K562 (cell line): ENCODE results near the gene XRCC5. TPM values are rescaled to one million over a fixed set of nuclear protein-coding genes. Genes with fewer than 3 reads are reported as not detected.

Source experiments
- SAFB ChIP-seq: fragments of 200-400 bp; formaldehyde crosslinking; IDR thresholded peaks from 2 replicates; pipeline ENCODE4 v1.6.1; 2017; ENCODE audit warnings: low read depth, low read length, borderline replicate concordance
- ZFX ChIP-seq: sonication (generic); formaldehyde crosslinking; IDR thresholded peaks from 2 replicates; pipeline ENCODE4 v1.8.0; 2022; ENCODE audit warnings: mild to moderate bottlenecking, missing genetic modification reagents, moderate library complexity
- ZNF75A ChIP-seq: fragments of 450-650 bp; formaldehyde crosslinking; IDR thresholded peaks from 2 replicates; pipeline ENCODE4 v1.4.0; 2020; ENCODE audit warnings: mild to moderate bottlenecking
- ZNF780A ChIP-seq: fragments of 250-450 bp; sonication (Bioruptor Pico); IDR thresholded peaks from 2 replicates; pipeline ENCODE4 v1.5.0; 2021; ENCODE audit warnings: mild to moderate bottlenecking
- polyA plus RNA-seq, 8 experiments: library from polyadenylated mRNA; depleted of rRNA in 4 of 8; stranded (reverse) in 5 of 8; unstranded in 3 of 8; fragments of >200 nt; fragmentation: Nextera tagmentation in 2 of 8; fragmentation: Illumina TruSeq in 1 of 8; extraction: Ambion mirVana in 2 of 8; extraction: Trizol in 1 of 8; gene quantifications; 2 replicates each; pipeline versions ENCODE4 v1.2.1 to v1.2.3, GENCODE V29; 2011 to 2014; ENCODE audit warnings: inconsistent platforms in 1 of 8, missing spikeins in 1 of 8
- total RNA-seq, 7 experiments: library from RNA; depleted of rRNA in 6 of 7; stranded (reverse); fragments of >200 nt in 6 of 7; fragmentation: Illumina TruSeq in 2 of 7; extraction: Trizol in 2 of 7; gene quantifications; 2 replicates each; pipeline versions ENCODE4 v1.2.1 to v1.2.3, GENCODE V29; 2011 to 2021; ENCODE audit warnings: low replicate concordance in 1 of 7
- TF ChIP-seq, protein P1 (sequence below): fragments of 250-450 bp; sonication (Bioruptor Pico); IDR thresholded peaks from 2 replicates; pipeline ENCODE4 v1.4.0; 2020
- TF ChIP-seq, protein P2 (sequence below): fragments of 450-650 bp; IDR thresholded peaks from 2 replicates; pipeline ENCODE4 v1.6.1; 2017; ENCODE audit warnings: mild to moderate bottlenecking, moderate library complexity
- TF ChIP-seq, protein P3 (sequence below), 2 experiments: fragments of 250-450 bp in 1 of 2; fragments of 450-650 bp in 1 of 2; sonication (Bioruptor Pico) in 1 of 2; IDR thresholded peaks; 2 replicates each; pipeline versions ENCODE4 v1.6.1 to v1.8.0; 2016 to 2021; ENCODE audit warnings: mild to moderate bottlenecking in 2 of 2, moderate library complexity in 2 of 2, missing compliant biosample characterization in 1 of 2, missing genetic modification characterization in 1 of 2

XRCC5 gene
- total and polyA plus RNA-seq, 9 of the 15 experiments (the other 6 are each of a cell fraction or from before 2014, with no cell fraction given): 168 to 551 (median 297) TPM

DNA sequence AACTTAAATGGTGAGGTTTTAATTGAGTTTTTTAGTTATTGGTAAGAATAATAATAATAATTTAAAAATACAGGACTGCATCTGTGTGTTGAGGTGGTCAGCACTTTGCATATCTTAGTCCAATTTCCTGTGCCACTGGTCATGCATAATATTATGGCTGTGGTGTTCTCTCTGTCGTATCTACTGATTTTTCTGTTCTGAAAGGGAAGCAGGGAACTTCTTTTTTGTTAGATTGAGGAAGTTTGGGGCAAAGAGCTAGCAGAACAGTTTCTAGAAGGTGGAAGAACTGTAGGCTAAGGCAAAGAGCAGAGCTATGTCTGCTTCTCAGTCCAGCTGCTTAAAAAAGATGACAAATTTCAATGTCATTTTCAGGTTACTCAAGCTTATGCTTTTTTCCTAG lies 74.3 kb downstream of the XRCC5 start (continued):
- TF ChIP-seq, protein P1, sequence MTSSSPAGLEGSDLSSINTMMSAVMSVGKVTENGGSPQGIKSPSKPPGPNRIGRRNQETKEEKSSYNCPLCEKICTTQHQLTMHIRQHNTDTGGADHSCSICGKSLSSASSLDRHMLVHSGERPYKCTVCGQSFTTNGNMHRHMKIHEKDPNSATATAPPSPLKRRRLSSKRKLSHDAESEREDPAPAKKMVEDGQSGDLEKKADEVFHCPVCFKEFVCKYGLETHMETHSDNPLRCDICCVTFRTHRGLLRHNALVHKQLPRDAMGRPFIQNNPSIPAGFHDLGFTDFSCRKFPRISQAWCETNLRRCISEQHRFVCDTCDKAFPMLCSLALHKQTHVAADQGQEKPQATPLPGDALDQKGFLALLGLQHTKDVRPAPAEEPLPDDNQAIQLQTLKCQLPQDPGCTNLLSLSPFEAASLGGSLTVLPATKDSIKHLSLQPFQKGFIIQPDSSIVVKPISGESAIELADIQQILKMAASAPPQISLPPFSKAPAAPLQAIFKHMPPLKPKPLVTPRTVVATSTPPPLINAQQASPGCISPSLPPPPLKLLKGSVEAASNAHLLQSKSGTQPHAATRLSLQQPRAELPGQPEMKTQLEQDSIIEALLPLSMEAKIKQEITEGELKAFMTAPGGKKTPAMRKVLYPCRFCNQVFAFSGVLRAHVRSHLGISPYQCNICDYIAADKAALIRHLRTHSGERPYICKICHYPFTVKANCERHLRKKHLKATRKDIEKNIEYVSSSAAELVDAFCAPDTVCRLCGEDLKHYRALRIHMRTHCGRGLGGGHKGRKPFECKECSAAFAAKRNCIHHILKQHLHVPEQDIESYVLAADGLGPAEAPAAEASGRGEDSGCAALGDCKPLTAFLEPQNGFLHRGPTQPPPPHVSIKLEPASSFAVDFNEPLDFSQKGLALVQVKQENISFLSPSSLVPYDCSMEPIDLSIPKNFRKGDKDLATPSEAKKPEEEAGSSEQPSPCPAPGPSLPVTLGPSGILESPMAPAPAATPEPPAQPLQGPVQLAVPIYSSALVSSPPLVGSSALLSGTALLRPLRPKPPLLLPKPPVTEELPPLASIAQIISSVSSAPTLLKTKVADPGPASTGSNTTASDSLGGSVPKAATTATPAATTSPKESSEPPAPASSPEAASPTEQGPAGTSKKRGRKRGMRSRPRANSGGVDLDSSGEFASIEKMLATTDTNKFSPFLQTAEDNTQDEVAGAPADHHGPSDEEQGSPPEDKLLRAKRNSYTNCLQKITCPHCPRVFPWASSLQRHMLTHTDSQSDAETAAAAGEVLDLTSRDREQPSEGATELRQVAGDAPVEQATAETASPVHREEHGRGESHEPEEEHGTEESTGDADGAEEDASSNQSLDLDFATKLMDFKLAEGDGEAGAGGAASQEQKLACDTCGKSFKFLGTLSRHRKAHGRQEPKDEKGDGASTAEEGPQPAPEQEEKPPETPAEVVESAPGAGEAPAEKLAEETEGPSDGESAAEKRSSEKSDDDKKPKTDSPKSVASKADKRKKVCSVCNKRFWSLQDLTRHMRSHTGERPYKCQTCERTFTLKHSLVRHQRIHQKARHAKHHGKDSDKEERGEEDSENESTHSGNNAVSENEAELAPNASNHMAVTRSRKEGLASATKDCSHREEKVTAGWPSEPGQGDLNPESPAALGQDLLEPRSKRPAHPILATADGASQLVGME (CRISPR knock-in tag): no peak
- TF ChIP-seq, protein P2, sequence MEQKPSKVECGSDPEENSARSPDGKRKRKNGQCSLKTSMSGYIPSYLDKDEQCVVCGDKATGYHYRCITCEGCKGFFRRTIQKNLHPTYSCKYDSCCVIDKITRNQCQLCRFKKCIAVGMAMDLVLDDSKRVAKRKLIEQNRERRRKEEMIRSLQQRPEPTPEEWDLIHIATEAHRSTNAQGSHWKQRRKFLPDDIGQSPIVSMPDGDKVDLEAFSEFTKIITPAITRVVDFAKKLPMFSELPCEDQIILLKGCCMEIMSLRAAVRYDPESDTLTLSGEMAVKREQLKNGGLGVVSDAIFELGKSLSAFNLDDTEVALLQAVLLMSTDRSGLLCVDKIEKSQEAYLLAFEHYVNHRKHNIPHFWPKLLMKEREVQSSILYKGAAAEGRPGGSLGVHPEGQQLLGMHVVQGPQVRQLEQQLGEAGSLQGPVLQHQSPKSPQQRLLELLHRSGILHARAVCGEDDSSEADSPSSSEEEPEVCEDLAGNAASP: no peak
- TF ChIP-seq ZFX (CRISPR knock-in tag): no peak
- TF ChIP-seq, protein P3, sequence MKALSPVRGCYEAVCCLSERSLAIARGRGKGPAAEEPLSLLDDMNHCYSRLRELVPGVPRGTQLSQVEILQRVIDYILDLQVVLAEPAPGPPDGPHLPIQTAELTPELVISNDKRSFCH (CRISPR knock-in tag; IDR thresholded peaks at IDR 0.05): no peak
- TF ChIP-seq, protein P3 (tag; IDR thresholded peaks at IDR 0.05): no peak
- TF ChIP-seq ZNF780A (CRISPR knock-in tag): no peak
- no peak for TF ChIP-seq SAFB
- no peak for TF ChIP-seq ZNF75A (CRISPR knock-in tag)
